Loucy (cell line): ENCODE data around the gene WASHC2C.
"Not testable (repeated sequence)": the region's sequence is repeated elsewhere in the genome, so short reads cannot be mapped to it uniquely, and the experiment has no call there.

Source experiments
- H2AFZ ChIP-seq: fragments of 200-600 bp; sonication (generic); 2 replicates; pipeline ENCODE4 v1.6.0; 2016; ENCODE audit warnings: antibody characterized with exemption, mild to moderate bottlenecking, low read length, moderate library complexity
- H3F3A ChIP-seq: fragments of 200-600 bp; 2 replicates; pipeline ENCODE4 v1.6.0; 2016; ENCODE audit warnings: antibody characterized with exemption, low read depth, mild to moderate bottlenecking
- H3K27me3 ChIP-seq: fragments of 200-600 bp; sonication (generic); 2 replicates; pipeline ENCODE4 v1.6.1; 2014; ENCODE audit warnings: low read length, mild to moderate bottlenecking; ENCODE audit not compliant: insufficient read depth, poor library complexity, severe bottlenecking
- H3K36me3 ChIP-seq: fragments of 200-600 bp; sonication (generic); 2 replicates; pipeline ENCODE4 v1.6.1; 2016; ENCODE audit warnings: low read length; ENCODE audit not compliant: insufficient read depth
- H3K4me1 ChIP-seq: fragments of 200-600 bp; sonication (generic); 2 replicates; pipeline ENCODE4 v1.5.1; 2014; ENCODE audit warnings: low read length, mild to moderate bottlenecking; ENCODE audit not compliant: insufficient read depth, poor library complexity, severe bottlenecking
- H3K4me2 ChIP-seq: fragments of 200-600 bp; sonication (generic); 2 replicates; pipeline ENCODE4 v1.6.0; 2014; ENCODE audit warnings: antibody characterized with exemption, low read length, low read depth, mild to moderate bottlenecking; ENCODE audit not compliant: poor library complexity, severe bottlenecking
- H3K4me3 ChIP-seq: fragments of 200-600 bp; sonication (generic); 2 replicates; pipeline ENCODE4 v1.5.1; 2014; ENCODE audit warnings: low read length, mild to moderate bottlenecking, mixed read lengths; ENCODE audit not compliant: poor library complexity, severe bottlenecking
- H3K79me2 ChIP-seq: fragments of 200-600 bp; sonication (generic); 2 replicates; pipeline ENCODE4 v1.6.1; 2014; ENCODE audit warnings: low read length; ENCODE audit not compliant: insufficient read depth
- H3K9ac ChIP-seq: fragments of 200-600 bp; sonication (generic); 2 replicates; pipeline ENCODE4 v1.6.0; 2014; ENCODE audit warnings: mild to moderate bottlenecking, low read depth, low read length, moderate library complexity; ENCODE audit not compliant: poor library complexity, severe bottlenecking
- H3K9me2 ChIP-seq: fragments of 200-600 bp; sonication (generic); replicated peaks from 2 replicates; pipeline ENCODE4 v1.6.1; 2016; ENCODE audit warnings: low read depth, low read length, mixed read lengths
- H3K9me3 ChIP-seq: fragments of 200-600 bp; sonication (generic); 2 replicates; pipeline ENCODE4 v1.6.1; 2014; ENCODE audit warnings: mild to moderate bottlenecking, antibody characterized with exemption, low read length, low read depth; ENCODE audit not compliant: insufficient read depth
- H4K20me1 ChIP-seq: fragments of 200-600 bp; sonication (generic); 2 replicates; pipeline ENCODE4 v1.6.0; 2014; ENCODE audit warnings: antibody characterized with exemption, low read length, mild to moderate bottlenecking; ENCODE audit not compliant: insufficient read depth, poor library complexity, severe bottlenecking

WASHC2C gene

GRCh38 chr10:45726703-45727420, at the start of gene WASHC2C:
WASHC2C (plus strand) TSS chr10:45727266; CDS start chr10:45727318, 52 bp downstream.
- Histone ChIP-seq H3K4me3 (peak within 1 kb of the TSS; percentile 86), H3K4me2 (peak within 1 kb of the TSS; percentile 79), H3K9ac (peak within 1 kb of the TSS; percentile 73), H2AFZ (peak within 1 kb of the TSS; percentile 57)
- not testable (repeated sequence) for H3K79me2 ChIP-seq, H3K4me1 ChIP-seq, H3K9me2 ChIP-seq, H3K9me3 ChIP-seq, H4K20me1 ChIP-seq, H3F3A ChIP-seq, H3K27me3 ChIP-seq, H3K36me3 ChIP-seq

- H3K9me3 ChIP-seq, H4K20me1 ChIP-seq, H3K4me2 ChIP-seq, H3F3A ChIP-seq, H3K79me2 ChIP-seq, H3K27me3 ChIP-seq, H3K9ac ChIP-seq, H3K4me3 ChIP-seq, H3K4me1 ChIP-seq, H3K9me2 ChIP-seq, H2AFZ ChIP-seq, H3K36me3 ChIP-seq: not testable (repeated sequence)
These were observed 48.6 kb upstream of the WASHC2C start for GRCh38 chr10:45678467-45678866.

- H3K9ac ChIP-seq, H2AFZ ChIP-seq, H3K4me2 ChIP-seq, H3F3A ChIP-seq, H3K9me3 ChIP-seq, H3K9me2 ChIP-seq, H4K20me1 ChIP-seq, H3K4me3 ChIP-seq, H3K4me1 ChIP-seq, H3K27me3 ChIP-seq, H3K36me3 ChIP-seq, H3K79me2 ChIP-seq: not testable (repeated sequence)
These were observed 16.8 kb upstream of the WASHC2C start for GRCh38 chr10:45710200-45710796.

- H4K20me1 ChIP-seq, H3K9me3 ChIP-seq, H3K4me2 ChIP-seq, H2AFZ ChIP-seq, H3F3A ChIP-seq, H3K79me2 ChIP-seq, H3K4me3 ChIP-seq, H3K4me1 ChIP-seq, H3K9ac ChIP-seq, H3K9me2 ChIP-seq, H3K36me3 ChIP-seq, H3K27me3 ChIP-seq: not testable (repeated sequence)
These were observed 15.8 kb upstream of the WASHC2C start for GRCh38 chr10:45711223-45711622.

GRCh38 chr10:45717053-45717452, 10.0 kb upstream of the WASHC2C start:
- not testable (repeated sequence) for H3K27me3 ChIP-seq, H3K9me3 ChIP-seq, H3F3A ChIP-seq, H3K9me2 ChIP-seq, H3K4me3 ChIP-seq, H3K36me3 ChIP-seq, H2AFZ ChIP-seq, H3K4me1 ChIP-seq, H4K20me1 ChIP-seq, H3K4me2 ChIP-seq, H3K9ac ChIP-seq, H3K79me2 ChIP-seq

- H3K9ac ChIP-seq, H3K4me1 ChIP-seq, H3K9me2 ChIP-seq, H4K20me1 ChIP-seq, H3K79me2 ChIP-seq, H3K9me3 ChIP-seq, H3K36me3 ChIP-seq, H3K27me3 ChIP-seq, H3F3A ChIP-seq, H2AFZ ChIP-seq, H3K4me2 ChIP-seq, H3K4me3 ChIP-seq: not testable (repeated sequence)
These were observed 9.4 kb upstream of the WASHC2C start for GRCh38 chr10:45717642-45718041.

- H3K27me3 ChIP-seq, H4K20me1 ChIP-seq, H3K4me2 ChIP-seq, H3F3A ChIP-seq, H2AFZ ChIP-seq, H3K9ac ChIP-seq, H3K79me2 ChIP-seq, H3K36me3 ChIP-seq, H3K4me3 ChIP-seq, H3K9me2 ChIP-seq, H3K9me3 ChIP-seq, H3K4me1 ChIP-seq: not testable (repeated sequence)
These were observed 5.6 kb upstream of the WASHC2C start for GRCh38 chr10:45721503-45721902.
